ENCODE data around the gene SH3RF3.

DNA sequence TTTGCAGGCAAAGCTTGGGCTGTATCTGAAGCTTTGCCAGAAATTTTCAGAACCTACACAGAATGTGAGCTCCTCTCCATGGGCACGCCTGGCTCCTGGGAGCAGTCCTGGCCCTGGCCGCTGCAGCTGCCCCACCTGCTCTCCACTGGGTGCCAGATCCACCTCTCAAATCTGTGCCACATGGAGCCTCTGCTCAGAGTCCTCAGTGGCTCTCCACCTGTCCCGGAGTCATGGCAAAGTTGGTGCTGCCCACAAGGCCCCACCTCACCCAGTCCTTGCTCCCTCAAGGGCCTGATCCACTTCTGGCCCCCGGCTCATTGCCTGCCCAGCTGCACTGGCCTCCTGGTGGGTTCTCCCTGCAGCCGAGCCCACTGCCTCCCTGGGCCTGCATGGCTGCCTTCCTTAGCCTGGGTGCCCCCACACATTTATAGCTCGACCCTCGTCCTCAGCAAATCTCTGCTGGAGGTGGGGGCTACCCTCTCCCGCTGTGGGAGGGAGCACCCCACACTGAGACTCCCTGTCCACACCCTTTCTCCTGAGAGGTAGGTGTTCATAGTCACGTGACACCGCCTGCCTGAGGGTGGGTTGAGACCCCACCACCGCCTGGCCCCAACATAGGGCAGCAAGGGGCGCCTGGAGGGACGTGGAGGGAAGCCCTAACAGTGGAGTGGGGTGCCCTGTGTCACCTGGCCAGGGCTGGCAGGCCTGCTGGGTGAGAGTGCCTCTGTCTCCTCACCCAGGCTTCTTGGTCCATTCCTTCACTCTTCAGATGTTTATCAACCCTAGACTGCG, 224.1 kb downstream of the SH3RF3 start:
- no peak for TF ChIP-seq CTCF (IDR thresholded peaks at IDR 0.05; ENCODE audit: insufficient read depth, low read depth, low read length)
- no peak for TF ChIP-seq EZH2 (IDR thresholded peaks at IDR 0.05; ENCODE audit: insufficient read depth, low read length)
